ENCODE measurements around the gene LBR.

Gene LBR

GRCh38 chr1:225378880-225379279, 49.0 kb downstream of the LBR start (continued):
- peak; percentile 49; the same call in 1 of the 2 replicates for TF ChIP-seq ZNF341 (tag by site-specific recombination; IDR thresholded peaks at IDR 0.05; ENCODE audit: low read depth)
- TF ChIP-seq PRDM1 (tag by site-specific recombination; IDR thresholded peaks at IDR 0.05): no peak
- no peak for TF ChIP-seq ZNF214 (tag by site-specific recombination; IDR thresholded peaks at IDR 0.05; ENCODE audit: borderline replicate concordance)
- TF ChIP-seq ZSCAN5A (tag by site-specific recombination; IDR thresholded peaks at IDR 0.05): no peak
- no peak for TF ChIP-seq ZNF580 (tag by site-specific recombination; IDR thresholded peaks at IDR 0.05)
- TF ChIP-seq ATF2 (tag by site-specific recombination; IDR thresholded peaks at IDR 0.05; ENCODE audit: low read depth): no peak
- no peak for TF ChIP-seq ZNF16 (tag by site-specific recombination; IDR thresholded peaks at IDR 0.05; ENCODE audit: low read depth)
- no peak for TF ChIP-seq HOXD13 (CRISPR knock-in tag; IDR thresholded peaks at IDR 0.05; ENCODE audit: borderline replicate concordance)
- TF ChIP-seq ZNF2 (tag by site-specific recombination; IDR thresholded peaks at IDR 0.05): peak; percentile 62; the same call in 1 of the 2 replicates
- TF ChIP-seq ZNF514 (tag by site-specific recombination; IDR thresholded peaks at IDR 0.05): no peak
- peak; percentile 82 for TF ChIP-seq ZBTB17 (tag by site-specific recombination; IDR thresholded peaks at IDR 0.05)
- TF ChIP-seq ZNF416 (tag by site-specific recombination; IDR thresholded peaks at IDR 0.05): no peak
- no peak for TF ChIP-seq YY1 (tag by site-specific recombination; IDR thresholded peaks at IDR 0.05)
- no peak for TF ChIP-seq ZBTB10 (tag by site-specific recombination; IDR thresholded peaks at IDR 0.05)
- TF ChIP-seq ZNF707 (tag by site-specific recombination; IDR thresholded peaks at IDR 0.05): no peak
- no peak; the same call in 1 of the 2 replicates for TF ChIP-seq ZNF558 (tag by site-specific recombination; IDR thresholded peaks at IDR 0.05)
- no peak for TF ChIP-seq ZNF664 (tag by site-specific recombination; IDR thresholded peaks at IDR 0.05)
- no peak for TF ChIP-seq ZNF391 (tag by site-specific recombination; IDR thresholded peaks at IDR 0.05; ENCODE audit: borderline replicate concordance, low read depth)
- no peak for TF ChIP-seq ZFP41 (tag by site-specific recombination; IDR thresholded peaks at IDR 0.05; ENCODE audit: borderline replicate concordance)
- TF ChIP-seq ELK4 (IDR thresholded peaks at IDR 0.05; ENCODE audit: borderline replicate concordance, low read depth, low read length): no peak
- peak; percentile 33; the same call in 1 of the 2 replicates for TF ChIP-seq ZNF518A (tag by site-specific recombination; conservative IDR thresholded peaks at IDR 0.05; ENCODE audit: low read depth)
- TF ChIP-seq GLI2 (tag by site-specific recombination; IDR thresholded peaks at IDR 0.05; ENCODE audit: borderline replicate concordance, low read depth): peak; percentile 6; the same call in 1 of the 2 replicates
- peak; percentile 80 for TF ChIP-seq ZNF24 (tag by site-specific recombination; IDR thresholded peaks at IDR 0.05)
- TF ChIP-seq ZNF324 (tag by site-specific recombination; IDR thresholded peaks at IDR 0.05): no peak; the same call in 1 of the 2 replicates
- no peak for TF ChIP-seq ZNF202 (tag by site-specific recombination; IDR thresholded peaks at IDR 0.05; ENCODE audit: borderline replicate concordance)
- TF ChIP-seq SALL2 (tag by site-specific recombination; IDR thresholded peaks at IDR 0.05; ENCODE audit: borderline replicate concordance): no peak
- no peak for TF ChIP-seq ZNF175 (tag by site-specific recombination; IDR thresholded peaks at IDR 0.05)

Data from HEK293 (cell line).